K562 (cell line): ENCODE data around the gene LMAN1L. TPM values are rescaled to one million over a fixed set of nuclear protein-coding genes. Genes with fewer than 3 reads are reported as not detected.

Experiments
- JUN ChIP-seq, 2 experiments: sonication (generic) in 1 of 2; formaldehyde crosslinking in 1 of 2; IDR thresholded peaks; 2 replicates each; pipeline versions ENCODE4 v1.6.1 to v1.8.0; 2012 to 2022; ENCODE audit warnings: borderline replicate concordance in 2 of 2, mild to moderate bottlenecking in 2 of 2, improper control_type of control experiment in 1 of 2, low read depth in 1 of 2, low read length in 1 of 2, missing genetic modification reagents in 1 of 2
- JUNB ChIP-seq: fragments of 450-650 bp; formaldehyde crosslinking; conservative IDR thresholded peaks from 2 replicates; pipeline ENCODE4 v1.4.0; 2020; ENCODE audit warnings: mild to moderate bottlenecking
- POU5F1 ChIP-seq: fragments of 150-350 bp; IDR thresholded peaks from 2 replicates; pipeline ENCODE4 v1.6.1; 2014; ENCODE audit warnings: borderline replicate concordance, low read length, low read depth, mild to moderate bottlenecking; ENCODE audit not compliant: partially characterized antibody
- TSHZ1 ChIP-seq: fragments of 250-450 bp; sonication (Bioruptor Pico); IDR thresholded peaks from 2 replicates; pipeline ENCODE4 v1.4.0; 2020; ENCODE audit warnings: mild to moderate bottlenecking, moderate library complexity
- polyA plus RNA-seq, 8 experiments: library from polyadenylated mRNA; depleted of rRNA in 4 of 8; stranded (reverse) in 5 of 8; unstranded in 3 of 8; fragments of >200 nt; fragmentation: Nextera tagmentation in 2 of 8; fragmentation: Illumina TruSeq in 1 of 8; extraction: Ambion mirVana in 2 of 8; extraction: Trizol in 1 of 8; gene quantifications; 2 replicates each; pipeline versions ENCODE4 v1.2.1 to v1.2.3, GENCODE V29; 2011 to 2014; ENCODE audit warnings: inconsistent platforms in 1 of 8, missing spikeins in 1 of 8
- total RNA-seq, 7 experiments: library from RNA; depleted of rRNA in 6 of 7; stranded (reverse); fragments of >200 nt in 6 of 7; fragmentation: Illumina TruSeq in 2 of 7; extraction: Trizol in 2 of 7; gene quantifications; 2 replicates each; pipeline versions ENCODE4 v1.2.1 to v1.2.3, GENCODE V29; 2011 to 2021; ENCODE audit warnings: low replicate concordance in 1 of 7
- TF ChIP-seq, protein P1 (sequence below): fragments of 450-650 bp; IDR thresholded peaks from 2 replicates; pipeline ENCODE4 v1.6.1; 2016; ENCODE audit warnings: mild to moderate bottlenecking, moderate library complexity

Gene LMAN1L
- total and polyA plus RNA-seq, 9 of the 15 experiments (the other 6 are each of a cell fraction or from before 2014, with no cell fraction given), result not detected

GRCh38 chr15:74842581-74843444, 30.2 kb downstream of the LMAN1L start, which contains the start of gene ULK3 (continued):
- TF ChIP-seq TSHZ1 (no peak), JUNB (CRISPR knock-in tag) (no peak), POU5F1 (no peak), JUN (IDR thresholded peaks at IDR 0.05; ENCODE audit: borderline replicate concordance, low read depth, low read length) (peak; percentile 71; the same call in 1 of the 2 replicates), JUN (CRISPR knock-in tag; IDR thresholded peaks at IDR 0.05; ENCODE audit: borderline replicate concordance) (no peak)
- TF ChIP-seq, protein P1, sequence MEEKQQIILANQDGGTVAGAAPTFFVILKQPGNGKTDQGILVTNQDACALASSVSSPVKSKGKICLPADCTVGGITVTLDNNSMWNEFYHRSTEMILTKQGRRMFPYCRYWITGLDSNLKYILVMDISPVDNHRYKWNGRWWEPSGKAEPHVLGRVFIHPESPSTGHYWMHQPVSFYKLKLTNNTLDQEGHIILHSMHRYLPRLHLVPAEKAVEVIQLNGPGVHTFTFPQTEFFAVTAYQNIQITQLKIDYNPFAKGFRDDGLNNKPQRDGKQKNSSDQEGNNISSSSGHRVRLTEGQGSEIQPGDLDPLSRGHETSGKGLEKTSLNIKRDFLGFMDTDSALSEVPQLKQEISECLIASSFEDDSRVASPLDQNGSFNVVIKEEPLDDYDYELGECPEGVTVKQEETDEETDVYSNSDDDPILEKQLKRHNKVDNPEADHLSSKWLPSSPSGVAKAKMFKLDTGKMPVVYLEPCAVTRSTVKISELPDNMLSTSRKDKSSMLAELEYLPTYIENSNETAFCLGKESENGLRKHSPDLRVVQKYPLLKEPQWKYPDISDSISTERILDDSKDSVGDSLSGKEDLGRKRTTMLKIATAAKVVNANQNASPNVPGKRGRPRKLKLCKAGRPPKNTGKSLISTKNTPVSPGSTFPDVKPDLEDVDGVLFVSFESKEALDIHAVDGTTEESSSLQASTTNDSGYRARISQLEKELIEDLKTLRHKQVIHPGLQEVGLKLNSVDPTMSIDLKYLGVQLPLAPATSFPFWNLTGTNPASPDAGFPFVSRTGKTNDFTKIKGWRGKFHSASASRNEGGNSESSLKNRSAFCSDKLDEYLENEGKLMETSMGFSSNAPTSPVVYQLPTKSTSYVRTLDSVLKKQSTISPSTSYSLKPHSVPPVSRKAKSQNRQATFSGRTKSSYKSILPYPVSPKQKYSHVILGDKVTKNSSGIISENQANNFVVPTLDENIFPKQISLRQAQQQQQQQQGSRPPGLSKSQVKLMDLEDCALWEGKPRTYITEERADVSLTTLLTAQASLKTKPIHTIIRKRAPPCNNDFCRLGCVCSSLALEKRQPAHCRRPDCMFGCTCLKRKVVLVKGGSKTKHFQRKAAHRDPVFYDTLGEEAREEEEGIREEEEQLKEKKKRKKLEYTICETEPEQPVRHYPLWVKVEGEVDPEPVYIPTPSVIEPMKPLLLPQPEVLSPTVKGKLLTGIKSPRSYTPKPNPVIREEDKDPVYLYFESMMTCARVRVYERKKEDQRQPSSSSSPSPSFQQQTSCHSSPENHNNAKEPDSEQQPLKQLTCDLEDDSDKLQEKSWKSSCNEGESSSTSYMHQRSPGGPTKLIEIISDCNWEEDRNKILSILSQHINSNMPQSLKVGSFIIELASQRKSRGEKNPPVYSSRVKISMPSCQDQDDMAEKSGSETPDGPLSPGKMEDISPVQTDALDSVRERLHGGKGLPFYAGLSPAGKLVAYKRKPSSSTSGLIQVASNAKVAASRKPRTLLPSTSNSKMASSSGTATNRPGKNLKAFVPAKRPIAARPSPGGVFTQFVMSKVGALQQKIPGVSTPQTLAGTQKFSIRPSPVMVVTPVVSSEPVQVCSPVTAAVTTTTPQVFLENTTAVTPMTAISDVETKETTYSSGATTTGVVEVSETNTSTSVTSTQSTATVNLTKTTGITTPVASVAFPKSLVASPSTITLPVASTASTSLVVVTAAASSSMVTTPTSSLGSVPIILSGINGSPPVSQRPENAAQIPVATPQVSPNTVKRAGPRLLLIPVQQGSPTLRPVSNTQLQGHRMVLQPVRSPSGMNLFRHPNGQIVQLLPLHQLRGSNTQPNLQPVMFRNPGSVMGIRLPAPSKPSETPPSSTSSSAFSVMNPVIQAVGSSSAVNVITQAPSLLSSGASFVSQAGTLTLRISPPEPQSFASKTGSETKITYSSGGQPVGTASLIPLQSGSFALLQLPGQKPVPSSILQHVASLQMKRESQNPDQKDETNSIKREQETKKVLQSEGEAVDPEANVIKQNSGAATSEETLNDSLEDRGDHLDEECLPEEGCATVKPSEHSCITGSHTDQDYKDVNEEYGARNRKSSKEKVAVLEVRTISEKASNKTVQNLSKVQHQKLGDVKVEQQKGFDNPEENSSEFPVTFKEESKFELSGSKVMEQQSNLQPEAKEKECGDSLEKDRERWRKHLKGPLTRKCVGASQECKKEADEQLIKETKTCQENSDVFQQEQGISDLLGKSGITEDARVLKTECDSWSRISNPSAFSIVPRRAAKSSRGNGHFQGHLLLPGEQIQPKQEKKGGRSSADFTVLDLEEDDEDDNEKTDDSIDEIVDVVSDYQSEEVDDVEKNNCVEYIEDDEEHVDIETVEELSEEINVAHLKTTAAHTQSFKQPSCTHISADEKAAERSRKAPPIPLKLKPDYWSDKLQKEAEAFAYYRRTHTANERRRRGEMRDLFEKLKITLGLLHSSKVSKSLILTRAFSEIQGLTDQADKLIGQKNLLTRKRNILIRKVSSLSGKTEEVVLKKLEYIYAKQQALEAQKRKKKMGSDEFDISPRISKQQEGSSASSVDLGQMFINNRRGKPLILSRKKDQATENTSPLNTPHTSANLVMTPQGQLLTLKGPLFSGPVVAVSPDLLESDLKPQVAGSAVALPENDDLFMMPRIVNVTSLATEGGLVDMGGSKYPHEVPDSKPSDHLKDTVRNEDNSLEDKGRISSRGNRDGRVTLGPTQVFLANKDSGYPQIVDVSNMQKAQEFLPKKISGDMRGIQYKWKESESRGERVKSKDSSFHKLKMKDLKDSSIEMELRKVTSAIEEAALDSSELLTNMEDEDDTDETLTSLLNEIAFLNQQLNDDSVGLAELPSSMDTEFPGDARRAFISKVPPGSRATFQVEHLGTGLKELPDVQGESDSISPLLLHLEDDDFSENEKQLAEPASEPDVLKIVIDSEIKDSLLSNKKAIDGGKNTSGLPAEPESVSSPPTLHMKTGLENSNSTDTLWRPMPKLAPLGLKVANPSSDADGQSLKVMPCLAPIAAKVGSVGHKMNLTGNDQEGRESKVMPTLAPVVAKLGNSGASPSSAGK, result peak; percentile 93
